ENCODE data around the gene OR5AR1. TPM values are rescaled to one million over a fixed set of nuclear protein-coding genes. Genes with fewer than 3 reads are reported as not detected.

OR5AR1 gene
- total RNA-seq, 1 experiment from 2014 or later, result not detected

DNA sequence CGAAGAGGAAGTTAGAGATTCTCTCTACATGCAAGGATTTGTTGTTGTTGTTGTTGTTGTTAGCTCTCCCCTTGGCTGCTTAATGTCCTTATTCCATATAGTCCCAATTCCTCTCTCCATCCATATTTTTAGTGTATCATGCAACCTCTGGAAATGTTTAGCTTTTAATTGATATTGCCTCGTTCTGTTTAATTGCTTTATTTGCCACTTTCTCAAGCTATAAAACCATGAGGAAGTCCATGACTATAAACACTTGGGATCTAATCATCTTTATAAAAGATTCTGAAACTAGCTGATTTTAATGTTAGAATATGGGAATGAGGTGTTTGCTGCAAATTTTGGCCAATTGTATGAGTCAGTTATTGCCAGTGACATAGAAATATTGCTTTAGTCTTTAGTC, 29.9 kb downstream of the OR5AR1 start:
- DNase-seq (ENCODE audit: low read depth, low spot score) (no peak), ATAC-seq (no peak)
- TF ChIP-seq RAD21 (IDR thresholded peaks at IDR 0.05; ENCODE audit: low read depth) (no peak), SIN3A (IDR thresholded peaks at IDR 0.05; ENCODE audit: low read depth) (no peak), POLR2A (IDR thresholded peaks at IDR 0.05; ENCODE audit: borderline replicate concordance, extremely low read depth, insufficient read depth, insufficient read length) (no peak), CEBPB (IDR thresholded peaks at IDR 0.05; ENCODE audit: low read depth) (no peak), JUND (IDR thresholded peaks at IDR 0.05) (no peak), CBX3 (IDR thresholded peaks at IDR 0.05; ENCODE audit: low read depth) (no peak), EZH2phosphoT487 (IDR thresholded peaks at IDR 0.05; ENCODE audit: borderline replicate concordance) (no peak), ZFX (IDR thresholded peaks at IDR 0.05) (no peak), EGR1 (IDR thresholded peaks at IDR 0.05; ENCODE audit: low read depth) (no peak), FOSL1 (IDR thresholded peaks at IDR 0.05; ENCODE audit: low read depth) (no peak), ELF1 (IDR thresholded peaks at IDR 0.05; ENCODE audit: borderline replicate concordance, low read depth) (no peak), EZH2 (IDR thresholded peaks at IDR 0.05) (no peak), SP1 (IDR thresholded peaks at IDR 0.05; ENCODE audit: low read depth) (no peak), ZNF274 (IDR thresholded peaks at IDR 0.05; ENCODE audit: low read depth, low read length) (no peak), SRF (IDR thresholded peaks at IDR 0.05; ENCODE audit: low read depth) (no peak)
- TF ChIP-seq, protein P1, sequence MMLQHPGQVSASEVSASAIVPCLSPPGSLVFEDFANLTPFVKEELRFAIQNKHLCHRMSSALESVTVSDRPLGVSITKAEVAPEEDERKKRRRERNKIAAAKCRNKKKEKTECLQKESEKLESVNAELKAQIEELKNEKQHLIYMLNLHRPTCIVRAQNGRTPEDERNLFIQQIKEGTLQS (IDR thresholded peaks at IDR 0.05), result no peak
- TF ChIP-seq, protein P2, sequence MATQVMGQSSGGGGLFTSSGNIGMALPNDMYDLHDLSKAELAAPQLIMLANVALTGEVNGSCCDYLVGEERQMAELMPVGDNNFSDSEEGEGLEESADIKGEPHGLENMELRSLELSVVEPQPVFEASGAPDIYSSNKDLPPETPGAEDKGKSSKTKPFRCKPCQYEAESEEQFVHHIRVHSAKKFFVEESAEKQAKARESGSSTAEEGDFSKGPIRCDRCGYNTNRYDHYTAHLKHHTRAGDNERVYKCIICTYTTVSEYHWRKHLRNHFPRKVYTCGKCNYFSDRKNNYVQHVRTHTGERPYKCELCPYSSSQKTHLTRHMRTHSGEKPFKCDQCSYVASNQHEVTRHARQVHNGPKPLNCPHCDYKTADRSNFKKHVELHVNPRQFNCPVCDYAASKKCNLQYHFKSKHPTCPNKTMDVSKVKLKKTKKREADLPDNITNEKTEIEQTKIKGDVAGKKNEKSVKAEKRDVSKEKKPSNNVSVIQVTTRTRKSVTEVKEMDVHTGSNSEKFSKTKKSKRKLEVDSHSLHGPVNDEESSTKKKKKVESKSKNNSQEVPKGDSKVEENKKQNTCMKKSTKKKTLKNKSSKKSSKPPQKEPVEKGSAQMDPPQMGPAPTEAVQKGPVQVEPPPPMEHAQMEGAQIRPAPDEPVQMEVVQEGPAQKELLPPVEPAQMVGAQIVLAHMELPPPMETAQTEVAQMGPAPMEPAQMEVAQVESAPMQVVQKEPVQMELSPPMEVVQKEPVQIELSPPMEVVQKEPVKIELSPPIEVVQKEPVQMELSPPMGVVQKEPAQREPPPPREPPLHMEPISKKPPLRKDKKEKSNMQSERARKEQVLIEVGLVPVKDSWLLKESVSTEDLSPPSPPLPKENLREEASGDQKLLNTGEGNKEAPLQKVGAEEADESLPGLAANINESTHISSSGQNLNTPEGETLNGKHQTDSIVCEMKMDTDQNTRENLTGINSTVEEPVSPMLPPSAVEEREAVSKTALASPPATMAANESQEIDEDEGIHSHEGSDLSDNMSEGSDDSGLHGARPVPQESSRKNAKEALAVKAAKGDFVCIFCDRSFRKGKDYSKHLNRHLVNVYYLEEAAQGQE (IDR thresholded peaks at IDR 0.05; ENCODE audit: low read depth), result no peak
- TF ChIP-seq, protein P3, sequence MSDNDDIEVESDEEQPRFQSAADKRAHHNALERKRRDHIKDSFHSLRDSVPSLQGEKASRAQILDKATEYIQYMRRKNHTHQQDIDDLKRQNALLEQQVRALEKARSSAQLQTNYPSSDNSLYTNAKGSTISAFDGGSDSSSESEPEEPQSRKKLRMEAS (IDR thresholded peaks at IDR 0.05), result no peak
- TF ChIP-seq, protein P4, sequence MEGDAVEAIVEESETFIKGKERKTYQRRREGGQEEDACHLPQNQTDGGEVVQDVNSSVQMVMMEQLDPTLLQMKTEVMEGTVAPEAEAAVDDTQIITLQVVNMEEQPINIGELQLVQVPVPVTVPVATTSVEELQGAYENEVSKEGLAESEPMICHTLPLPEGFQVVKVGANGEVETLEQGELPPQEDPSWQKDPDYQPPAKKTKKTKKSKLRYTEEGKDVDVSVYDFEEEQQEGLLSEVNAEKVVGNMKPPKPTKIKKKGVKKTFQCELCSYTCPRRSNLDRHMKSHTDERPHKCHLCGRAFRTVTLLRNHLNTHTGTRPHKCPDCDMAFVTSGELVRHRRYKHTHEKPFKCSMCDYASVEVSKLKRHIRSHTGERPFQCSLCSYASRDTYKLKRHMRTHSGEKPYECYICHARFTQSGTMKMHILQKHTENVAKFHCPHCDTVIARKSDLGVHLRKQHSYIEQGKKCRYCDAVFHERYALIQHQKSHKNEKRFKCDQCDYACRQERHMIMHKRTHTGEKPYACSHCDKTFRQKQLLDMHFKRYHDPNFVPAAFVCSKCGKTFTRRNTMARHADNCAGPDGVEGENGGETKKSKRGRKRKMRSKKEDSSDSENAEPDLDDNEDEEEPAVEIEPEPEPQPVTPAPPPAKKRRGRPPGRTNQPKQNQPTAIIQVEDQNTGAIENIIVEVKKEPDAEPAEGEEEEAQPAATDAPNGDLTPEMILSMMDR (IDR thresholded peaks at IDR 0.05 in 2 of 3, conservative IDR thresholded peaks at IDR 0.05 in 1 of 3; ENCODE audit: borderline replicate concordance in 1 of 3, insufficient read depth in 1 of 3, low read depth in 2 of 3, low read length in 2 of 3), result no peak
- TF ChIP-seq, protein P5, sequence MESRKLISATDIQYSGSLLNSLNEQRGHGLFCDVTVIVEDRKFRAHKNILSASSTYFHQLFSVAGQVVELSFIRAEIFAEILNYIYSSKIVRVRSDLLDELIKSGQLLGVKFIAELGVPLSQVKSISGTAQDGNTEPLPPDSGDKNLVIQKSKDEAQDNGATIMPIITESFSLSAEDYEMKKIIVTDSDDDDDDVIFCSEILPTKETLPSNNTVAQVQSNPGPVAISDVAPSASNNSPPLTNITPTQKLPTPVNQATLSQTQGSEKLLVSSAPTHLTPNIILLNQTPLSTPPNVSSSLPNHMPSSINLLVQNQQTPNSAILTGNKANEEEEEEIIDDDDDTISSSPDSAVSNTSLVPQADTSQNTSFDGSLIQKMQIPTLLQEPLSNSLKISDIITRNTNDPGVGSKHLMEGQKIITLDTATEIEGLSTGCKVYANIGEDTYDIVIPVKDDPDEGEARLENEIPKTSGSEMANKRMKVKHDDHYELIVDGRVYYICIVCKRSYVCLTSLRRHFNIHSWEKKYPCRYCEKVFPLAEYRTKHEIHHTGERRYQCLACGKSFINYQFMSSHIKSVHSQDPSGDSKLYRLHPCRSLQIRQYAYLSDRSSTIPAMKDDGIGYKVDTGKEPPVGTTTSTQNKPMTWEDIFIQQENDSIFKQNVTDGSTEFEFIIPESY (IDR thresholded peaks at IDR 0.05; ENCODE audit: extremely low read depth, insufficient replicate concordance, low read length), result no peak
- RAD21 ChIA-PET (ENCODE audit: low non-redundant PET in 1 of 2, low total read pairs in 2 of 2, uncharacterized antibody in 2 of 2, unreplicated experiment in 2 of 2), result no interaction called here
- POLR2A ChIA-PET, result no interaction called here
- H3K36me3 ChIP-seq (ENCODE audit: control insufficient read depth in 1 of 2, insufficient read depth in 2 of 2, low read length in 2 of 2), result no peaks in the 10 kb centered on the region
- BruUV-seq (replicated peaks), result no TSS peak
- H3K27ac ChIP-seq (ENCODE audit: low read depth, low read length), result no peak overlapping the region
- H3K4me3 ChIP-seq (replicated peaks in 1 of 2; ENCODE audit: low read depth in 1 of 2, low read length in 2 of 2), result no peak overlapping the region
- H3K4me2 ChIP-seq (ENCODE audit: low read length), result no peak overlapping the region
- H3K9me2 ChIP-seq (ENCODE audit: insufficient read depth), result no peaks in the 10 kb centered on the region
- CTCF ChIA-PET, result no interaction called here
- no peaks in the 10 kb centered on the region for H3K4me1 ChIP-seq (ENCODE audit: control insufficient read depth in 1 of 2, insufficient read depth in 2 of 2, low read length in 2 of 2)
- no peak overlapping the region for H2AFZ ChIP-seq (ENCODE audit: low read depth, low read length, poor library complexity, severe bottlenecking)
- no peak overlapping the region for H3K9ac ChIP-seq (ENCODE audit: low read length)
- no peaks in the 10 kb centered on the region for H4K20me1 ChIP-seq (ENCODE audit: insufficient read depth)
- intact Hi-C loops (cut with micrococcal nuclease), result no loop called here
- H3K27me3 ChIP-seq (ENCODE audit: insufficient read depth, low read length), result no peaks in the 10 kb centered on the region
- H3K9me3 ChIP-seq (ENCODE audit: control insufficient read depth in 1 of 2, insufficient read depth in 1 of 2, low read depth in 1 of 2, low read length in 2 of 2), result peaks cover 13 to 14% of the 10 kb centered on the region in 2 experiments; a peak in 2 of 4 replicates
- H3K79me2 ChIP-seq (ENCODE audit: insufficient read depth, low read length), result no peaks in the 10 kb centered on the region
